Naive thymus-derived CD8-positive, alpha-beta T cell (primary cell): Measurements from ENCODE around the gene BSG. TPM values are rescaled to one million over a fixed set of nuclear protein-coding genes. Genes with fewer than 3 reads are reported as not detected.
"Not testable (repeated sequence)": the region's sequence is repeated elsewhere in the genome, so short reads cannot be mapped to it uniquely, and the experiment has no call there.

Source experiments
- ATAC-seq, 2 donors: fragments of 150-1000 bp; cut with Tn5 transposase in 1 of 2; sonication (Bioruptor Pico), chemical (Tn5 transposase) in 1 of 2; 1 replicate in 1 of 2; 2 replicates in 1 of 2; pipeline ENCODE4 v1.10.0; 2021; ENCODE audit warnings: mild to moderate bottlenecking in 2 of 2, moderate library complexity in 2 of 2
- POLR2A ChIA-PET: fragments of 350-600 bp; sonication (Branson Sonifier 250); formaldehyde crosslinking; loops from one replicate; lab custom pipeline; 2021; ENCODE audit warnings: antibody characterized with exemption; lab: Charles Lee
- DNase-seq, 10 donors: peaks; one replicate each; pipeline versions ENCODE4 v3.0.0 to v3.0.0-alpha.2; 2020 to 2022
- H3K27ac Mint-ChIP-seq, 10 donors: one replicate each; pipeline ENCODE4 v1.8.0; 2020 to 2022; ENCODE audit warnings: mild to moderate bottlenecking in 10 of 10, mixed read lengths in 10 of 10, moderate library complexity in 4 of 10, inconsistent platforms in 1 of 10
- H3K27me3 Mint-ChIP-seq, 5 donors: one replicate each; pipeline ENCODE4 v1.8.0; 2021 to 2022; ENCODE audit warnings: mixed read lengths in 5 of 5
- H3K36me3 Mint-ChIP-seq, 3 donors: one replicate each; pipeline ENCODE4 v1.8.0; 2020 to 2022; ENCODE audit warnings: mixed read lengths in 3 of 3, mild to moderate bottlenecking in 2 of 3, inconsistent platforms in 1 of 3
- H3K4me1 Mint-ChIP-seq, 4 donors: one replicate each; pipeline ENCODE4 v1.8.0; 2021 to 2022; ENCODE audit warnings: mixed read lengths in 4 of 4
- H3K4me3 Mint-ChIP-seq, 10 donors: one replicate each; pipeline ENCODE4 v1.8.0; 2020 to 2022; ENCODE audit warnings: mild to moderate bottlenecking in 10 of 10, mixed read lengths in 10 of 10, moderate library complexity in 6 of 10, inconsistent platforms in 1 of 10
- H3K9me3 Mint-ChIP-seq, 9 donors: one replicate each; pipeline ENCODE4 v1.8.0; 2020 to 2022; ENCODE audit warnings: mixed read lengths in 9 of 9, mild to moderate bottlenecking in 3 of 9, inconsistent platforms in 1 of 9, moderate library complexity in 1 of 9
- polyA plus RNA-seq, 3 donors: library from polyadenylated mRNA; unstranded; fragments of 300-500 nt; fragmentation: Illumina TruSeq; gene quantifications; one replicate each; pipeline ENCODE4 v1.2.3, GENCODE V29; 2021
- total RNA-seq, 8 experiments: library from RNA in 2 of 8; stranded (reverse) in 2 of 8; gene quantifications; one replicate each; pipeline ENCODE4 v1.2.3 and lab custom pipeline; 2021 to 2026

The BSG gene
- total and polyA plus RNA-seq, 5 experiments from 2014 or later = 106 to 313 (median 282) TPM

DNA sequence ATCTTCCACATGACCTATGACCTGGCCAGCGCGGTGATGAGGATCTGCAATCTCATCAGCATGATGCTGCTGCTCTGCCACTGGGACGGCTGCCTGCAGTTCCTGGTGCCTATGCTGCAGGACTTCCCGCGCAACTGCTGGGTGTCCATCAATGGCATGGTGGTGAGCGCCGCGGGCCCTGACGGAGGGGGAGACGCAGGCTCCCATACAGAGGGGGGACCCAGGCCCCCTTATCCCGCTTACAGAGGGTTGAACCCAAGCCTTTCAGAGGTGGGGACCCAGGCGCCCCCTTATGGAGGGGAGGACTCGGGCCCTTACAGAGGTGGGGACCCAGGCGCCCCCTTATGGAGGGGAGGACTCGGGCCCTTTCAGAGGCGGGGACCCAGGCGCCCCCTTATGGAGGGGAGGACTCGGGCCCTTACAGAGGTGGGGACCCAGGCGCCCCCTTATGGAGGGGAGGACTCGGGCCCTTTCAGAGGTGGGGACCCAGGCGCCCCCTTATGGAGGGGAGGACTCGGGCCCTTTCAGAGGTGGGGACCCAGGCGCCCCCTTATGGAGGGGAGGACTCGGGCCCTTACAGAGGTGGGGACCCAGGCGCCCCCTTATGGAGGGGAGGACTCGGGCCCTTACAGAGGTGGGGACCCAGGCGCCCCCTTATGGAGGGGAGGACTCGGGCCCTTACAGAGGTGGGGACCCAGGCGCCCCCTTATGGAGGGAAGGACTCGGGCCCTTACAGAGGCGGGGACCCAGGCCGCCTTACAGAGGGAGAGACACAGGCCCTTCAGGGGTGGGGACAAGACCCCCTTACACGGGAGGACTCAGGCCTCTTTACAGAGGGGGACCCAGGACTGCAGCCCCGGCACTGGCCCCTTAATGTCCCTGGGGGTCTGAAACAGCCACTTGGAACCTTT is 32.9 kb downstream of the BSG start:
- not testable (repeated sequence) for ATAC-seq, H3K9me3 Mint-ChIP-seq, H3K36me3 Mint-ChIP-seq, DNase-seq, H3K27ac Mint-ChIP-seq, H3K4me1 Mint-ChIP-seq, H3K27me3 Mint-ChIP-seq
- peak overlapping the region in 3 of 10 donors; percentile 45 to 67 (median 58) for H3K4me3 Mint-ChIP-seq
- POLR2A ChIA-PET = interaction anchor here (1.3 to 2.3 kb wide), 2 partner anchors 21 to 56 kb away, joined by 4 to 6 read pairs; no protein-coding TSS in a partner anchor

DNA sequence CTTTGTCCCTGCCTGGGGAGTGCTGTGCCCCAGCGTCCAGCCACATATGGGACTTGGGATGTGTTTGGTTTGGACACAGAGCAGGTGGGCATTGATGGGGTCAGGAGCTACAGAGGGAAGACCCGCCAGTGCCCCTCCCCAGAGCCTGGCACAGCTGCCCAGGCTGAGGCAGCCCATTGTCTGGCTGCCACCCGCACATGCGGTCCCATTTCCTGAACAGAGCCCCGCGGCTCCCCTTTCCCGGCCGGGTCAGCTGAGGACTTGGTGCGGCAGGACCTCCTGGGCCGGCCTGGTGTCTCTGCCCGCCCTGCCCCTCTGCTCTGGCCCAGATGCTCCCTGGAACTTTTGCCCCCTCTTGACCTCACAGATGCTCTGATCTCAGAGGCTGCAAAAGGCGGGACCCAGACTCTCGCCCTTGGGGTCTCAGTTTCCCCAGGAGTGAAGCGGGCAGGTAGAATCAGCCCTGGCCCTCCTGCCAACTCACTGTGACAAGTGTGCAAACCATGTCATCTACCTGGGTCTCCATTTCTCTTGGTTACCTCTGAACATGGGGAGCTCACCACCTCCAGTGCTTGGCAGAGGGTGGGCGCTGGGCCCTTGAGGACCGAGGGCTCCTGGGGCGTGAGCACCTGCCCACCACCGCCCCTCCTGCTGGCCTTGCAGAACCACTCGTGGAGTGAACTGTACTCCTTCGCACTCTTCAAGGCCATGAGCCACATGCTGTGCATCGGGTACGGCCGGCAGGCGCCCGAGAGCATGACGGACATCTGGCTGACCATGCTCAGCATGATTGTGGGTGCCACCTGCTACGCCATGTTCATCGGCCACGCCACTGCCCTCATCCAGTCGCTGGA is 35.1 kb downstream of the BSG start:
- Mint-ChIP-seq H3K4me1 (peaks cover 5 to 18% (median 16%) of the 10 kb centered on the region in 4 donors), H3K36me3 (no peaks in the 10 kb centered on the region), H3K27ac (peak overlapping the region in 2 of 10 donors; percentile 15 to 60), H3K9me3 (peaks cover 0 to under 1% (median 0%) of the 10 kb centered on the region in 9 donors), H3K4me3 (no peak overlapping the region), H3K27me3 (no peaks in the 10 kb centered on the region)
- DNase-seq (no peak), ATAC-seq (no peak)
- POLR2A ChIA-PET = interaction anchor here (1.0 to 2.3 kb wide), 2 partner anchors 53 to 97 kb away, joined by 3 to 6 read pairs; no protein-coding TSS in a partner anchor

DNA sequence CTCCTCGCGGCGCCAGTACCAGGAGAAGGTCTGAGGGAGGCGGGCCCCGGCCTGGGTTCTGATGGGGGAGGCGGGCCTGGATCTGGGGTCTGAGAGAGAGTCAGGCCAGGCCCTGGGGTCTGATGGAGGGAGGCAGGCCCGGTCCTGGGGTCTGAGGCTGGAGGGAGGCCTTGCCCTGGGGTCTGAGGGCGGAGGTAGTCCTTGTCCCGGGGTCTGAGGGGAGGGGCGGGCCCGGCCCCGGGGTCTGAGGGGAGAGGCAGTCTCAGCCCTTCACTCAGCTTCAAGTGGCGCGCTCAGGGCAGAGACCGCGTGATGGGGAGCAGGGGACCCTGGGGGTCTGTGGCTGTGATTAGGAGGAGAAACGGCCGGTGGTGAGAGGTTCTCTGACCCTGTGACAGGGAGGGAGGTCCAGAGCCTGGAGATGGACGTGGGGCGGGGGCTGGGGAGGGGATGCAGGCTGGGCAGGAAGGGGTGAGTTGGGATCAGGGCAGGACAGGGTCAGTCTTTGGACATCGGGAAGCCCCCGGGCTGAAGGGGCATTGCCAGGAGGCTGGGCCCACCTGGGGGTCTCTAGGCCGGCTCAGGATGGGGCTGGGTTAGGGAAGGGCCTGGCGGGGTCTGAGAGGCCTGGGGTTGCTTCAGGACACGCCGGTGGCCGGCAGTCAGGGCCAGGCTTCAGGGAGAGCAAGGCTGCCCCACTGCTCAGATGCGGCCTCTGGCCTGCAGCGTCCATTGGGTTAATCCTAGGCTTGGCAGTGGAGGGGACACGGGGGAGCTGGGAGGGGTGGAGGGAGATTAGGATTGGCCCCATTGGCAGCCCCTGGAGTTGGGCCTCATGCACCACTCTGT is 36.0 kb downstream of the BSG start:
- DNase-seq (no peak), ATAC-seq (no peak)
- H3K27me3 Mint-ChIP-seq = peaks cover 0 to 1% (median 0%) of the 10 kb centered on the region in 5 donors
- peaks cover 5 to 18% (median 16%) of the 10 kb centered on the region in 4 donors for H3K4me1 Mint-ChIP-seq
- peak overlapping the region in 2 of 10 donors; percentile 45 to 47 for H3K4me3 Mint-ChIP-seq
- POLR2A ChIA-PET = interaction anchor here (1.1 kb wide), 1 partner anchor 55 kb away, joined by 4 read pairs; the partner anchor contains the start of gene RNF126
- H3K9me3 Mint-ChIP-seq = no peaks in the 10 kb centered on the region
- H3K27ac Mint-ChIP-seq = peak overlapping the region in 3 of 10 donors; percentile 15 to 68 (median 40)
- H3K36me3 Mint-ChIP-seq = no peaks in the 10 kb centered on the region

DNA sequence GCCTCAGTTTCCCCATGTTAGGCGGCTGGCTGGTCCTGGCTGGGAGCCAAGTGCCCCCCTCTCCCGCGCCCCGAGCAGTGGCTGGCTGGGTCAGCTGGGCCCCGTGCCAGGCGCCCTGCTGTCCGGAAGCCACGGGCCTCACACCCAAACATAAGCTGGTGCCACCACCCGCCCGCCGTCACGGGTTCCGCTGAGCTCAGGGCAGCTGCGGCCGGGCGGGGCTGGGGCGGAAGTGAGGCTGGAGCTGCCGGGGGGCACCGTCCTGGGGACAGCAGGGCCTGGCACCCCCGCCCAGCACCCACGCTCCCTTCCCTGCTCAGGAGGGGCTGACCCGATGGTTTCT is 36.6 kb downstream of the BSG start:
- Mint-ChIP-seq H3K4me3 (no peak overlapping the region), H3K27ac (no peak overlapping the region), H3K27me3 (peaks cover 0 to 1% (median 0%) of the 10 kb centered on the region in 5 donors), H3K4me1 (peaks cover 5 to 18% (median 16%) of the 10 kb centered on the region in 4 donors), H3K9me3 (no peaks in the 10 kb centered on the region), H3K36me3 (no peaks in the 10 kb centered on the region)
- POLR2A ChIA-PET = interaction anchor here (1.1 kb wide), 1 partner anchor 54 kb away, joined by 4 read pairs; the partner anchor contains the start of gene RNF126
- no peak for DNase-seq
- ATAC-seq = no peak

DNA sequence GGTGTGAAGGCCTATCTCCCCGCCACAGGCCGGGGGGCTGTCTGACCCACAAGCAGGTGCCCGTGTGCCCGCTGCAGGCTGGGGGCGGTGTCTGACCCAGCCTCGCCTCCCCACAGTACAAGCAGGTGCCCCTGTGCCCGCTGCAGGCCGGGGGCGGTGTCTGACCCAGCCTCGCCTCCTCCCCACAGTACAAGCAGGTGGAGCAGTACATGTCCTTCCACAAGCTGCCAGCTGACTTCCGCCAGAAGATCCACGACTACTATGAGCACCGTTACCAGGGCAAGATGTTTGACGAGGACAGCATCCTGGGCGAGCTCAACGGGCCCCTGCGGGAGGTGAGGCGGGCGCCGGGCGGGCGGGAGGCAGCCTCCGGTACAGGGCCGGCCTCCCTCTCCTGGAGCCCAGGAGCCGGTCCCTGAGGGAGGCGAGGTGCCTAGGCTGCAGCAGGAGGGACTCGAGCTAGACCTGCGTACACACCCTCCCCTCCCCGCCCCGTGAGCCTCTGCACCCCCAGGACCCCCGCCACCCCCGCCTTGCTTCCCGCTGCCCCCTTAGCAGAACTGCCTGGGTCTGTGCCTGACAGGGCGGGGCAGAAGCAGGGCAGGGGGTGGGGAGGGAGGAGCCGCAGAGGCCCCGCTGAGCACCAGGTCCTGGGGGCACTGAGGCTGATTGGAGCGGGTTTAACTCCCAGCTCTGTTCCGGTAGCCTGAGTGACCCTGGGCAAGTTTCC is 37.8 kb downstream of the BSG start:
- POLR2A ChIA-PET = interaction anchor here (0.6 to 2.5 kb wide), 6 partner anchors 15 to 92 kb away, joined by 3 to 10 read pairs (median 5); partner anchors contain the start of gene RNF126
- peak; percentile 53 to 64 for ATAC-seq
- no peaks in the 10 kb centered on the region for H3K9me3 Mint-ChIP-seq
- DNase-seq = peak in 8 of 10 donors; percentile 18 to 56 (median 43)
- peaks cover 0 to 5% (median 0%) of the 10 kb centered on the region in 3 donors for H3K36me3 Mint-ChIP-seq
- peak overlapping the region; percentile 81 to 99 (median 94) for H3K27ac Mint-ChIP-seq
- peaks cover 0 to 1% (median 0%) of the 10 kb centered on the region in 5 donors for H3K27me3 Mint-ChIP-seq
- peak overlapping the region; percentile 81 to 99 (median 95) for H3K4me3 Mint-ChIP-seq
- peaks cover 9 to 26% (median 16%) of the 10 kb centered on the region in 4 donors for H3K4me1 Mint-ChIP-seq

DNA sequence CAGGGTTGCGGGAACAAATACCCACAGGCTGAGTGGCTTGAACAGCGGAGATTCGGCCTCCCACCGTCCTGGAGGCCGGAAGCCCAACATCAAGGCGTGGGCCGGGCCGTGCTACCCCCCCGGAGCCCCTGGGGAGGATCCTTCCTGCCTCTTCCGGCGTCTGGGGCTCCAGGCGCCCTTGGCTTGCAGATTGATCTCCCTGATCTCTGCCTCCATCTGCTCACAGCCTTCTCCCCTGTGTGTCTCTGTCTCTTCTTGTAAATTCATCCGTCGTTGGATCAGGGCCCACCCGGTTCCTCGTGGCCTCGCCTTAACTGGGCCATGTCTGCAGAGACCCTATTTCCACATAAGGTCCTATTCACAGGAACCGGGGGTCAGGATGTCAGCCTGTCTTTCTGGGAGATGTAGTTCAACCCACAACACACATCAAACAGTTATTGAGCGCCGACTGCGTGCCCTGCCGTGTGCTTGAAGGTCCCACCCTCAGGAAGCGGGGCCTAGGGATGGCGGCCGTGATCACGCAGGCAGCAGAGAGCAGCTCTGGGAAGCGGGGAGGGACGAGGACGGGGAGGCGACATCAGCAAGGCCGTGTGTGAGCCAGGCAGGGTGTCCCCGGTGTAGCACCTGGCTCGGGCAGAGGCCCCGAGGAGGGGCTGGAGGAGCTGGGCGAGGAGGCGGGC is 38.5 kb downstream of the BSG start:
- peak; percentile 41 to 81 (median 57) for DNase-seq
- peak; percentile 70 to 71 for ATAC-seq
- Mint-ChIP-seq H3K27me3 (peaks cover 0 to 4% (median 0%) of the 10 kb centered on the region in 5 donors), H3K36me3 (peaks cover 0 to 5% (median 2%) of the 10 kb centered on the region in 3 donors), H3K27ac (peak overlapping the region; percentile 81 to 99 (median 94)), H3K4me1 (peaks cover 11 to 26% (median 19%) of the 10 kb centered on the region in 4 donors), H3K4me3 (peak overlapping the region; percentile 81 to 99 (median 95)), H3K9me3 (no peaks in the 10 kb centered on the region)
- POLR2A ChIA-PET = interaction anchor here (0.9 to 2.5 kb wide), 4 partner anchors 14 to 52 kb away, joined by 3 to 10 read pairs (median 8); partner anchors contain the start of gene RNF126

DNA sequence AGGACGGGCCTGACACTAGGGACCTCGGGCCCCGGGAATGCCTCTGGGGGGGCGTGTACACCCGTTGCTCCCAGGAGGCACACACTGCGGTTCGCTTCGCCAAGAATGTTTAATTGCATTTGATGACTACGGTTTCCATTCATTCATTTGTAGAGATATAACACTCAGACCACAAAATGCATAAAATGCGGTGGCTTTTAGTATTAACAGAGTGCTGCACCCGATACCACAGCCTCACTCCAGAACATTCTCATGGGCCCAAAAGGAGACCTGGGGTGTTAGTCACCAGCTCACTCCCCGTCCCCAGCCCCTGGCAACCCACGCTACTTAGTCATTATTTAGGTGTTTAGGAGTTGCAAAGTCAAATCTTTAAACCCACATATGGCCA is 39.1 kb downstream of the BSG start:
- H3K4me3 Mint-ChIP-seq = peak overlapping the region; percentile 81 to 99 (median 95)
- H3K27ac Mint-ChIP-seq = peak overlapping the region in 9 of 10 donors; percentile 86 to 99 (median 94)
- peaks cover 0 to 5% (median 2%) of the 10 kb centered on the region in 3 donors for H3K36me3 Mint-ChIP-seq
- DNase-seq = peak in 1 of 10 donors; percentile 13
- peaks cover 11 to 26% (median 19%) of the 10 kb centered on the region in 4 donors for H3K4me1 Mint-ChIP-seq
- H3K27me3 Mint-ChIP-seq = peaks cover 0 to 4% (median 0%) of the 10 kb centered on the region in 5 donors
- POLR2A ChIA-PET = interaction anchor here (2.2 to 2.5 kb wide), 2 partner anchors 13 to 49 kb away, joined by 6 to 9 read pairs; no protein-coding TSS in a partner anchor
- ATAC-seq = peak; percentile 6 to 7
- no peaks in the 10 kb centered on the region for H3K9me3 Mint-ChIP-seq

DNA sequence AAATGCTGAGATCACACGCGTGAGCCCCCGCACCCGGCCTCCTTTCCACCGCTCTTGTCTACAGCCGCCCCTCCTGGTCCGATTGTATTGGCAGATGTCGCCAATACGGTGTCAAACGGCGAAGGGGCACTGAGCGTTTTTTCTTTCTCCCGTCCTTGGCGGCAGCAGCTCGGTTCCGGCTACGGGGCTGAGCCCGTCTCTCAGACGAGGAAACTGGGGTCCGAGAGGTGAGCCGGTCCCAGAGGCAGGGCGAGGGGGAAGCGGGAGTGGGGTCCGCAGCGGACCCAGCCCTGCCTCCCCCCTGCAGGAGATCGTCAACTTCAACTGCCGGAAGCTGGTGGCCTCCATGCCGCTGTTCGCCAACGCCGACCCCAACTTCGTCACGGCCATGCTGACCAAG is 40.5 kb downstream of the BSG start:
- Mint-ChIP-seq H3K4me3 (peak overlapping the region in 2 of 10 donors; percentile 14 to 33), H3K27ac (no peak overlapping the region), H3K36me3 (peaks cover 0 to 8% (median 2%) of the 10 kb centered on the region in 3 donors), H3K27me3 (peaks cover 0 to 4% (median 0%) of the 10 kb centered on the region in 5 donors), H3K9me3 (no peaks in the 10 kb centered on the region), H3K4me1 (peaks cover 11 to 26% (median 19%) of the 10 kb centered on the region in 4 donors)
- DNase-seq (no peak), ATAC-seq (no peak)
- POLR2A ChIA-PET = no interaction called here

DNA sequence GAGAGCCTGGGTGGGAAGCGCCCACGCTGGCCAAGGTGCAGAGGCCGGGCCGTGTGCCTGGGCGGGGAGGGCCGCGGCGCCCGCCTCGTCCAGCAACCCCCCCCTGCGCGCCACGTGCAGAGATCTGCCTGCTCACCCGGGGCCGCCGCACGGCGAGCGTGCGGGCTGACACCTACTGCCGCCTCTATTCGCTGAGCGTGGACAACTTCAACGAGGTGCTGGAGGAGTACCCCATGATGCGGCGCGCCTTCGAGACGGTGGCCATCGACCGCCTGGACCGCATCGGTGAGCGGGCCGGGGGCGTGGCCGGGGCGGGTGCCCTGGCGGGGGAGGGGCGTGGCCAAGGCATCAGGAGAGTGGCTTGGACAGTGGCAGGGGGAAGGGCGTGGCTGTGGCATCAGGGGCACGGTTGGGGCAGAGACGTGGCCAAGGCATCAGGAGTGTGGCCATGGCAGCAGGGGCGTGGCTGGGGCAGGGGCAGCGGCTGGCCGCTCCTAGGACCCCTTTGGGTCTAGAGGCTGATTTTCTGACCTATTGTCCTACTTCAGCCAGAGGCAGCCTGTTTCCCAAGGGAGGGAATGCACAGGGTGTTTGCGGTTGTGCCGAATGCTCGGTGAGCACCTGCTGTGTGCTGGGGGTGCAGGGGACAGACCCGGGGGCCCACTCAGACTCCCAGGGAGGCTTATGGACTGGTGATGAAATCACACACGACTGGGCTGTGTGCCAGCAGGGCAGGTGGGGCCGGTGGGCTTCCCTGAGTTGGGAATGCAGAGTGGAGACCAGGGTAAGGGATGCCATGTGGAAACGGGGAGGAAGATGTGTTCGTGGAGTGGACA is 41.6 kb downstream of the BSG start:
- DNase-seq (no peak), ATAC-seq (no peak)
- no peaks in the 10 kb centered on the region for H3K9me3 Mint-ChIP-seq
- H3K36me3 Mint-ChIP-seq = peaks cover 0 to 17% (median 7%) of the 10 kb centered on the region in 3 donors
- POLR2A ChIA-PET = no interaction called here
- peaks cover 0 to 4% (median 0%) of the 10 kb centered on the region in 5 donors for H3K27me3 Mint-ChIP-seq
- H3K27ac Mint-ChIP-seq = peak overlapping the region in 1 of 10 donors; percentile 3
- peak overlapping the region in 2 of 10 donors; percentile 29 to 65 for H3K4me3 Mint-ChIP-seq
- peaks cover 11 to 26% (median 18%) of the 10 kb centered on the region in 4 donors for H3K4me1 Mint-ChIP-seq
